ENCODE results near the gene MYL4.

DNA sequence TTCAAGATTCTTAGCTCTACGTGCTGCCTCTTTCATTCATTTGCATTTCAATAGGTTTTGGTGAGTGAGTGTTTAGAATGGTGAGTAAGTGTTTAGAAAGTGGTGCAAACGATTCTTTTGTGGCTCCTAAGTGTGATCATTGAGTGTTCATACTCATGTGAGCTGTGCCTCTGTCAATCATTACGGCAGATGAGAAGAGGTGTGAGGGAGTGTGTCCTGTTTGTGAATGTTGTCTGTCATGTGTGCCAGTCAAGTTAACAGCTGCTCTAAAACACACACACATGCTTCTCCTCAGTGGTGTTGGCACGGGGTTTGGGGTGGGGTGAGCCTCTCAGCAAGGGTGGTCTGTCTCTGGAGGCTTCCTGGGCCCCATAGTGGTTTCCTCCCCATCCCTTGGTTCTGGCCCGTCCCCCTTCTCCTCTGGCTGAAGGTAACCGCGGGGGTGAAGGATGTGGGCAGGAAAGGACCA lies 11.4 kb downstream of the MYL4 start:
- TF ChIP-seq POLR2AphosphoS5 (IDR thresholded peaks at IDR 0.05), result no peak
- TF ChIP-seq EP300 (IDR thresholded peaks at IDR 0.05), result no peak

All from stomach (tissue), 4 donors.